GM21390 (cell line): Measurements from ENCODE around the gene UBN2.

Experiments
- ATAC-seq: cut with Tn5 transposase; IDR thresholded peaks from one replicate; pipeline ENCODE4 v1.9.1; 2021; ENCODE audit not compliant: unreplicated experiment

Gene UBN2

GRCh38 chr7:139341776-139342226, 110.8 kb downstream of the UBN2 start:
- ATAC-seq, result no peak

GRCh38 chr7:139345042-139345441, 114.0 kb downstream of the UBN2 start:
- ATAC-seq, result no peak

GRCh38 chr7:139351027-139351426, 120.0 kb downstream of the UBN2 start:
- no peak for ATAC-seq

GRCh38 chr7:139354729-139355128, 123.7 kb downstream of the UBN2 start:
- no peak for ATAC-seq

- ATAC-seq, result no peak
Measured at GRCh38 chr7:139355320-139355719, 124.3 kb downstream of the UBN2 start.
